ENCODE measurements around the gene LAD1.

Gene LAD1

GRCh38 chr1:201414051-201414738 is 15.1 kb upstream of the LAD1 start:
- no peak for DNase-seq

- no peak for DNase-seq
Observed at GRCh38 chr1:201411292-201411691, 12.2 kb upstream of the LAD1 start.

GRCh38 chr1:201409440-201409839 is 10.3 kb upstream of the LAD1 start:
- no peak for DNase-seq

- DNase-seq = no peak
Observed at GRCh38 chr1:201408834-201409200, 9.7 kb upstream of the LAD1 start.

- peak; percentile 86 to 88 for DNase-seq
Observed at GRCh38 chr1:201408176-201408833, 9.2 kb upstream of the LAD1 start.

GRCh38 chr1:201406831-201407406 is 7.8 kb upstream of the LAD1 start:
- DNase-seq = no peak

- DNase-seq = no peak
Observed at GRCh38 chr1:201405484-201405831, 6.3 kb upstream of the LAD1 start.

GRCh38 chr1:201404722-201405483 is 5.8 kb upstream of the LAD1 start:
- DNase-seq = no peak

GRCh38 chr1:201404055-201404454 is 4.9 kb upstream of the LAD1 start:
- DNase-seq = no peak

- no peak for DNase-seq
Observed at GRCh38 chr1:201403359-201403758, 4.2 kb upstream of the LAD1 start.

GRCh38 chr1:201401700-201402099 is 2.6 kb upstream of the LAD1 start:
- no peak for DNase-seq

- DNase-seq = no peak
Observed at GRCh38 chr1:201400852-201401230, 1.7 kb upstream of the LAD1 start.

GRCh38 chr1:201400212-201400851 is 1.2 kb upstream of the LAD1 start:
- DNase-seq = no peak

GRCh38 chr1:201399352-201400126 is 415 bp upstream of the LAD1 start:
- DNase-seq = no peak

GRCh38 chr1:201397675-201398074 is 1.4 kb downstream of the LAD1 start:
- DNase-seq = no peak

- no peak for DNase-seq
Observed at GRCh38 chr1:201396861-201397464, 2.2 kb downstream of the LAD1 start.

- no peak for DNase-seq
Observed at GRCh38 chr1:201395936-201396335, 3.2 kb downstream of the LAD1 start.

GRCh38 chr1:201394591-201394990 is 4.5 kb downstream of the LAD1 start:
- DNase-seq = no peak

- no peak for DNase-seq
Observed at GRCh38 chr1:201393076-201393475, 6.0 kb downstream of the LAD1 start.

GRCh38 chr1:201391651-201392511 is 7.2 kb downstream of the LAD1 start:
- DNase-seq = no peak

GRCh38 chr1:201391225-201391624 is 7.9 kb downstream of the LAD1 start:
- no peak for DNase-seq

Measured in activated CD4-positive, alpha-beta T cell treated with anti-CD3 and anti-CD28 coated beads, Interleukin-2, amount 50 U/mL, for 48 hours (primary cell).